Activated naive CD4-positive, alpha-beta T cell treated with anti-CD3 and anti-CD28 coated beads, Interleukin-2, amount 10 ng/mL, durations not matched to agents 7 days and 5 days (primary cell): ENCODE results near the gene KRT79.

Source experiments
- CTCF ChIA-PET: fragments of 350-600 bp; sonication (Branson Sonifier 250); formaldehyde crosslinking; loops from one replicate; lab custom pipeline; 2021; ENCODE audit warnings: antibody characterized with exemption; lab: Charles Lee
- DNase-seq: peaks from one replicate; pipeline ENCODE4 v3.0.0-alpha.2; 2020
- H3K27ac Mint-ChIP-seq: one replicate; pipeline ENCODE4 v1.8.0; 2021; ENCODE audit warnings: mild to moderate bottlenecking, moderate library complexity, mixed read lengths
- H3K27me3 Mint-ChIP-seq: one replicate; pipeline ENCODE4 v1.8.0; 2021; ENCODE audit warnings: mild to moderate bottlenecking, mixed read lengths
- H3K36me3 Mint-ChIP-seq: one replicate; pipeline ENCODE4 v1.8.0; 2021; ENCODE audit warnings: mixed read lengths
- H3K4me1 Mint-ChIP-seq: one replicate; pipeline ENCODE4 v1.8.0; 2021; ENCODE audit warnings: mixed read lengths
- H3K4me3 Mint-ChIP-seq: one replicate; pipeline ENCODE4 v1.8.0; 2021; ENCODE audit warnings: mild to moderate bottlenecking, moderate library complexity, mixed read lengths
- H3K9me3 Mint-ChIP-seq: one replicate; pipeline ENCODE4 v1.8.0; 2021; ENCODE audit warnings: mixed read lengths

Gene KRT79

DNA sequence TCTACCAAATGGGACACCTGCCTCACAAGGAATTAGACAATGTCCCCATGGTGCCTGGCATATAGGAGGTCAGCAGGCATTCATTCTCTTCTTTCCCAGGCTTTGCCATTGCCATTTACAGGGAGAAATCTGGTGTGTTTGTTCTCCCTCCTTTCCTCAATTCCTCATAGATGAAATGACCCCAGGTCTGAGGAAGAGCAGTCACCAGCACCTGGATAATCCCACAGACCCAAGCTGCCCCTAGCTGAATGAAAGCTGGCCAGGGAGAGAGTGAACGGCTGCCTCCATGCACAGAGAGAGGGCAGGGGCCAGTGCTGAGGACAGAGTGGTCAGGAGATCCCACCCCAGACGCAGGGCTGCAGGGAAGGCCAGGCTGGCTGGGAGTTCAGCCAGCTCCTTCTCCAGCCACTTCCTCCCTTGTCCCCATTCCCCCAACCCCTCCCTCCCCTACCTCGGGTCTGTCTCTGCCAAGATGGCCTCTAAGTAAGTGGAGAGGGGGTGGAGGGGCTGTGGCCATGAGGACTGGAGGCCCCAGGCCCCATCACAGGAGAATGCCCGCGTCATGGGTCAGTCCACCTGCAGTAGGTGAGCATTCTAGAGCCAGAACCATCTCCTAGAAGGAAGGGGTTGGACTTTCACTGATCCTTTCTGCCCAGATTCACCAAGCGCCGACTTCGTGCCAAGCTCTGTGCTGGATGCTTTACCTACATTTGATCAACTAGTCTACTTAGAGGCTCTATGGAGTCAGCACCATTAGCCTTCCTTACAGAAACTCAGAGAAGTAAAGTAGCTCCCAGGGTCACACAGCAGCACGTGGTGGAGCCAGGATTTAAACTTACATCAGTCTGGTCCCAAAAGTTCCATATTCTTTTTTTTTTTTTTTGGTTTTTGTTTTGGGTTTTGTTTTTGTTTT, 18.2 kb downstream of the KRT79 start:
- CTCF ChIA-PET, result interaction anchor here (0.6 kb wide), 1 partner anchor 262 kb away, joined by 3 read pairs; no protein-coding TSS in a partner anchor
- Mint-ChIP-seq H3K27me3 (peaks cover 12% of the 10 kb centered on the region), H3K36me3 (no peaks in the 10 kb centered on the region), H3K4me3 (no peak overlapping the region), H3K27ac (no peak overlapping the region), H3K4me1 (peaks cover 9% of the 10 kb centered on the region), H3K9me3 (no peaks in the 10 kb centered on the region)
- DNase-seq, result no peak

DNA sequence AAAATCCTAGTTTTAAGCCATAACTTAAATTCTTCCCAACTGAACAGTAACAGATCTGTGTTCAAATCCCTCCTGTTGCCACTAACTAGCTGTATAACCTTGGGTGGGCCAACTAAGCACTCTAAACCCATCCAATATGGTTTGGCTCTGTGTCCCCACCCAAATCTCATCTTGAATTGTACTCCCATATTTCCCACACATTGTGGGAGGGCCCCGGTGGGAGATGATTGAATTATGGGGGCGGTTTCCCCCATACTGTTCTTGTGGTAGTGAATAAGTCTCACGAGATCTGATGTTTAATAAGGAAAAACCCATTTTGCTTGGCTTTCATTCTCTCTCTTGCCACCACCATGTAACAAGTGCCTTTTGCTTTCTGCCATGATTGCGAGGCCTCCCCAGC, 18.9 kb downstream of the KRT79 start:
- Mint-ChIP-seq H3K9me3 (no peaks in the 10 kb centered on the region), H3K27me3 (peaks cover 10% of the 10 kb centered on the region), H3K4me3 (no peak overlapping the region), H3K27ac (no peak overlapping the region), H3K36me3 (no peaks in the 10 kb centered on the region), H3K4me1 (peaks cover 9% of the 10 kb centered on the region)
- no peak for DNase-seq
- CTCF ChIA-PET, result no interaction called here

DNA sequence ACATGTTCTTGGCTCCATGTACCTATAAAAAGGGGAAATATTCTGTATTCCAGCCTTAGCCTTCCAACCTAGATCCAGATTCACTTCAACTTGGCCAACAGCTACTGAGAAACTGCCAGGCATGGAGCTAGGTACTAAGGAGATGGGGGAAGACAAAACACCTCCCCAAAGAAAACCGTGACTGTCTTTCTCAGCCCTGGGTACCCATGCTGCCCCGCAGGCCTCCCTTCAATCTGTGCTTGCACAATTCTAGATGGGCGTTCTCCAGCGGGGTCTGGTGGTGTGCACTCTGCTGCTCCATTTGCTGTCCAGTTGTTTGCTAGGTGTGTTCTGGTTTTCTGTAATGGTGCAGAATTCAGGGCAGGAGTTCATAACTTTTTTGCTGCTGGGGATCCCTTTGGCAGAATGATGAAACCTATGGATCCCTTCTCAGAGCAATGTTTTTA, 19.4 kb downstream of the KRT79 start:
- Mint-ChIP-seq H3K27me3 (peaks cover 8% of the 10 kb centered on the region), H3K4me3 (no peak overlapping the region)

DNA sequence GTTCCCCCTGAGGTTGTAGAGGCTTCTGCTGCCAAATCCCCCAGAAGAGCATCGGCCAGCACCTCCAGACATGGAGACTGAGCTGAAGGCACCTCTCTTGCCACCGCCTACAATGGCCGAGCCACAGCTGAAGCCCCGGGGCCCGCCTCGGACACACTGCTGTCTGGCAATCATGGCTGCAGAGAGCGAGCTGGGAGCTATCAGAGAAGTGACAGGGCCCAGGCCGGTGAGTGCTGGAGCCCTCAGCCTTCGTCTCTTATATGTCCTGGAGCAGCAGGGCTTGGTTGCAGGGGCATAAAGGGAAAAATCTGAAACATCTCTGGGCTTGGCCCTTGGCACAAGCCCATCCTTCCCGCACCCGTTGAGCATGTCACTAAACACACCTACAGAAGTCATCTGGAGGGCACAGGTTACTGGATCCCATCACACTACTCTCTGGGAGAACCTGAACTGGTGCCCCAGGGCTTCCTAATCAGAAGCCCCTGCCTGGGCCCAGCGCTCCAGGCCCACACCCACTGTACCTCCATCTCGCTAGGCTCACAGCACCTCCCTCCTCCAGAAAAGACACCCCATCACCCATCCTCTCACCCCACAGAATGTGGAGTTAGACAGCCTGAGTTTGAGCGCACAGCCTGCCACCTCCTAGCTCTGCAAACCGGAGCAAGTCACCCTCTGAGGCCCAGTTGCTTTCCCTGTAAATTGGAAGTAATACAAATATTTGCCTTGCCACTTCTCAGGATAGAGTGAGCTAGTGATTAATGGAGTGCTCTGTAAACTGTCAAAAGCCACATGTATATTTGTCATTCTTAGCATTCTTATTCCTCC, 20.0 kb downstream of the KRT79 start, which contains the start of gene KRT4:
Gene KRT4 (minus strand): TSS at position 232 of the 825 bp plus-strand sequence. CDS start 58 bp downstream, at position 174.
- Mint-ChIP-seq H3K4me3 (no peak within 1 kb of the TSS), H3K4me1 (peaks cover 9% of the 10 kb centered on the region), H3K9me3 (no peaks in the 10 kb centered on the region), H3K27ac (no peak within 1 kb of the TSS), H3K27me3 (peaks cover 8% of the 10 kb centered on the region), H3K36me3 (no peaks in the 10 kb centered on the region)
- CTCF ChIA-PET, result no interaction called here
- no peak for DNase-seq

More for the DNA sequence above, 19.4 kb downstream of the KRT79 start:
- Mint-ChIP-seq H3K4me1 (peaks cover 9% of the 10 kb centered on the region), H3K27ac (no peak overlapping the region), H3K36me3 (no peaks in the 10 kb centered on the region), H3K9me3 (no peaks in the 10 kb centered on the region)
- CTCF ChIA-PET, result no interaction called here
- DNase-seq, result no peak

DNA sequence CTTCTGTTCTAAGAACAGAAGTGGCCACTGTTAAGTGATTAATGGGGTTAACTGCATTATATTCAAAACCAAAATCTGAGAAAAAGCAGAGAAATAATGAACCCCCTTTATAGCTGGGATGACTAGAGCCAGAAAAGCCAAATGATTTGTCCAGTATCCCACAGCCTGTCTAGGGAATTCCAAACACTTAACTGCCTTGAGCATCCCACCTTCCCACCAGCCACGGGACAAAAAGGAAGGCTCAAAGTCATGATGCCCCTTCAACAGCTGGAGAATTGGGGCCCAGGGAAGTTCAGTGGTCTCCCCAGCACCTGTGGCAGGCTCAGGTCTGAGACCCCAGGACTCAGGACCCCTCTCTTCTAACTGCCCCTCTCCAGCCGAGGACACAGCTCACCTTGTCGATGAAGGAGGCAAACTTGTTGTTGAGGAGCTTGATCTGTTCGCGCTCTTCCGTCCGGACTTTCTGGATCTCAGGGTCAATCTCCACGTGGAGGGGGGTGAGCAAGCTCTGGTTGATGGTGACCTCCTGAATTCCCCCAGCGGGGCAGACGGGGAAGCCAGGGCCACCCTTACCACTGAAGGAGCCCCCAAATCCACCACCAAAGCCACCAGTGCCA, 20.8 kb downstream of the KRT79 start:
- H3K4me1 Mint-ChIP-seq, result peaks cover 9% of the 10 kb centered on the region
- H3K4me3 Mint-ChIP-seq, result no peak overlapping the region
- no peaks in the 10 kb centered on the region for H3K9me3 Mint-ChIP-seq
- H3K27me3 Mint-ChIP-seq, result peaks cover 8% of the 10 kb centered on the region
- no peaks in the 10 kb centered on the region for H3K36me3 Mint-ChIP-seq
- CTCF ChIA-PET, result no interaction called here
- H3K27ac Mint-ChIP-seq, result no peak overlapping the region
- DNase-seq, result no peak

DNA sequence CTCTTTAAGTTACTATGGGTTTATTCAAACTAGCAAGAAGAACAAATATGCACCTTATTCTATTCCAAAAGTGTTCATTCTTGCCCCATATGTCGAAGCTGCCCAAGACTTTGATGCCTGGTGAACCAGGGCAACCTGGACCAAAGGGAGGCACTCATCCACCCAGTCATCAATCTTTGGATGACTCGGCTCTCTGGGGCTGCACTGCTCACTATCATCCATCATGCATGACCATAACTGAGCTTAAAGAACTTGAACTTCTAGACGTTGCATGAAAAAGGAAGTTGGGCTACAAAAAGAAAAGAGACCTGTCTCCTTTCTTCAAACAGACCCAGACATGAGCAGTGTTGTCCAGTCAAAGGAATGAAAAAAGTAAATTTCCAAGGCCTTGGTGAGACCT, 21.4 kb downstream of the KRT79 start:
- CTCF ChIA-PET, result no interaction called here
- Mint-ChIP-seq H3K27ac (no peak overlapping the region), H3K9me3 (no peaks in the 10 kb centered on the region), H3K4me1 (peaks cover 5% of the 10 kb centered on the region), H3K4me3 (no peak overlapping the region), H3K27me3 (peaks cover 8% of the 10 kb centered on the region), H3K36me3 (no peaks in the 10 kb centered on the region)
- DNase-seq, result no peak

DNA sequence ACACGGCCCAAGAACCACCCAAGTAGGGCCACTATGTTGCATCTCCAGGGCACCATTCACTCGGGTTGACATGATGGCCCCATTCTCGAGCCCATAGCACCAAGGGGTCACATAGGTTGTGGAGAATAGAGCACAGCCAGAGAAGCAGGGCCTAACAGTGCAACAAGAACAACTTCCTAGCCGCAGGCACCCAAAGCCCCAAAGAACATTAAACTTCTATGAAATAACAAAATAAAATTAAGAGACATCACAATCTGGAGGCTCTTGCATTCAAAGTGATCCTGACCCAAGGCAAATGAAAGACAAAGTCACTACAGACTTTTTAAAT, 22.1 kb downstream of the KRT79 start:
- CTCF ChIA-PET, result no interaction called here
- H3K27me3 Mint-ChIP-seq, result peaks cover 14% of the 10 kb centered on the region

DNA sequence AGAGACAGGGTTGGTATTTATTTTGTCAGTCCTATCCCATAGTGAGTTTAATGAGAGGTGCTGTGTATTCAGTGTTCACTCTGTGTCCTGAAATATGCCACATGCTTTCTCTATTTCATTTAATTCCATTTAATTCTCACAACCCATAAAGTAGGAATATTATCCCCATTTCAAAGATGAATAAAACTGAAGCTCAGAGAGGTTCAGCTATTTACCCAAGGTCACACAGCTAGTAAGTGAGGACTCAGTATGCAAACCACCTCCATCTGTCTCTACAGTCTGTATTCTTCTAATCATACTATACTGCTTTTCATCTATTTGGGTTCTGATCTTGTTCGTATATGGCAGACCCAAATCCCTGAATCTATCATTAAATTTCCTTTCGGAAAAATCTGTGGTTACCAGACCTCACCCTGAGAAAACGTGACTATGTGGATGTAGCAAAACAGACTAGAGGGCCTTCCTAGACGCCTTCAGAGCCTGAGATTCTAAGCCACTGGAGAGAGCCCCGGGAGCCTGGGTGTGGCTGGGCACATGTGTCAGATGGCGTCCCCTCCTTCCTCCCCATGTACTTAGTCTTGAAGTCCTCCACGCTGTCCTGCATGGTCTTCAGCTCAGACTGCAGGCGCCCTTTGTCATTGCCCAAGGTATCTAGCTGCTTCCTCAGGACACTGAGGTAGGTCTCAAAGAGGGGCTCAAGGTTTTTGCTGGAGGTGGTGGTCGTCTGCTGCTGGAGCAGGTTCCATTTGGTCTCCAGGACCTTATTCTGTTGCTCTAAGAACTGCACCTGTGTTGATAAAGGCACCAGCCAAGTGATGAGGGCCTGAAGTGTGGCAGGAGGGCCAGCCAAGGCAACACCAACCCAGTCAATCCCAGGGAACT, 22.7 kb downstream of the KRT79 start:
- CTCF ChIA-PET, result interaction anchor here (0.6 to 1.3 kb wide), 2 partner anchors 14 to 162 kb away, joined by 3 read pairs; no protein-coding TSS in a partner anchor
- no peak overlapping the region for H3K4me3 Mint-ChIP-seq
- no peaks in the 10 kb centered on the region for H3K36me3 Mint-ChIP-seq
- H3K27ac Mint-ChIP-seq, result no peak overlapping the region
- H3K9me3 Mint-ChIP-seq, result no peaks in the 10 kb centered on the region
- no peaks in the 10 kb centered on the region for H3K4me1 Mint-ChIP-seq
- H3K27me3 Mint-ChIP-seq, result peaks cover 16% of the 10 kb centered on the region
- DNase-seq, result no peak

More for the DNA sequence above, 22.1 kb downstream of the KRT79 start:
- Mint-ChIP-seq H3K36me3 (no peaks in the 10 kb centered on the region), H3K4me3 (no peak overlapping the region), H3K4me1 (no peaks in the 10 kb centered on the region), H3K9me3 (no peaks in the 10 kb centered on the region), H3K27ac (no peak overlapping the region)
- no peak for DNase-seq

DNA sequence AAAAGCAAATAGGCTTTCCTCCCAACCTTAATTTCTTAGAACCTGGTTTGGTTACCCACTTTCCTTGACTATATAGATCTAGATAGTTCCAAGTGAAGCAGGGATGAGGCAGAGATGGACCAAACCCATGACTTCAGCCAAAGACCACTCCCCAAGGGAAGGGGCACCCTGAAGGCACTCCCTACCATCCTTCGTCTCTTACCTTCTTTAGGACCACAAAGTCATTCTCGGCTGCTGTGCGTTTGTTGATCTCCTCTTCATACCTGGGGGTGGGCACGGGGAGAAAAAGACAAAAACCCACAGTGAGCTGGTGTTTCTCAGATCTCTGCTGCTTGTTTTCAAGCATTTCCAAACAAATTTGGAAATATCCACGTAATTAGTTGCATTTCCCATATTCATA, 23.6 kb downstream of the KRT79 start:
- no peak for DNase-seq
- H3K4me3 Mint-ChIP-seq, result no peak overlapping the region
- no peak overlapping the region for H3K27ac Mint-ChIP-seq
- CTCF ChIA-PET, result interaction anchor here (0.6 to 1.3 kb wide), 2 partner anchors 13 to 161 kb away, joined by 3 read pairs; no protein-coding TSS in a partner anchor
- no peaks in the 10 kb centered on the region for H3K36me3 Mint-ChIP-seq
- peaks cover 16% of the 10 kb centered on the region for H3K27me3 Mint-ChIP-seq
- no peaks in the 10 kb centered on the region for H3K9me3 Mint-ChIP-seq
- no peaks in the 10 kb centered on the region for H3K4me1 Mint-ChIP-seq

DNA sequence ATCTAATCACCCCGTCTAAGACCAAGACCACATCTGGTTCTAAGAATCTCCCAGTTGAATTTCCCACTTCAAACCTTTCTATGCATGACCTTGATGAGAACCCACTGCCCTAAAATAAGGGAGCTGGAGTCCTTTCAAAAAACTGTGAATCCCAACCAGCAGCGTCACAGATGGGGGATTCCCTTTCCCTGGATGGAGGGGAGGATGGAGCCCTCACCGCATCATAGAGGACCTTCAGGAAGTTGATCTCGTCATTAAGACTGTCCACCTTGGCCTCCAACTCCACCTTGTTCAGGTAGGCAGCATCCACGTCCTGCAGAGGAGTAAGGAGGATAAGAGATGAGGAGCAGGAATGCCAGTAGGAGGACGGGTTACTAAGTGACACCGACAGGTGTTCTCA, 24.9 kb downstream of the KRT79 start:
- Mint-ChIP-seq H3K4me3 (no peak overlapping the region), H3K36me3 (no peaks in the 10 kb centered on the region), H3K9me3 (no peaks in the 10 kb centered on the region), H3K4me1 (no peaks in the 10 kb centered on the region), H3K27me3 (peaks cover 17% of the 10 kb centered on the region), H3K27ac (no peak overlapping the region)
- no peak for DNase-seq
- CTCF ChIA-PET, result no interaction called here

DNA sequence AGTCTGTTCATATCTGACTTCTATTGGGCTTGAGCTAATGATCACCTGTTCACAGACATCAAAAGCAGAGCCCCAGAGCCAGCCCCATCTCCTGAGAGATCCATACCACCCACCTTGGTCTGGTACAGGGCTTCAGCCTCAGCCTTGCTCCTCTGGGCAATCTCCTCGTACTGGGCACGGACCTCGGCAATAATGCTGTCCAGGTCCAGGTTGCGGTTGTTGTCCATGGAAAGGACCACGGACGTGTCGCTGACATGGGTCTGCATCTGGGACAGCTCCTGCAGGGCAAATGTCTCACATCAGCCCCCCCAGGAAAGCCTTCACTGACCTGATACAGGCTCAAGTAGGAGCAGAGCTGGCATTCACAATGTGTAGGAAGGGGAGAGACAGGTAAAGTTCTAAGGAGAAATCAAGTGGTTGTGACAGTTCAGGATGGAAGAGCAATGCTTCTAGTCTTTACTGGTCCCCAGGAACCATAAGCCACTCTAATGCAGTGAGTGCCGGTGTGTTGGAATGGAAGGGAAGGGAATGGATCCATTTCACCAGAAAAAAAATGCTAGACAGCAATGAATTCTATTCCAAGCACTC, 25.4 kb downstream of the KRT79 start:
- Mint-ChIP-seq H3K4me1 (no peaks in the 10 kb centered on the region), H3K27ac (no peak overlapping the region), H3K4me3 (no peak overlapping the region), H3K36me3 (no peaks in the 10 kb centered on the region), H3K9me3 (no peaks in the 10 kb centered on the region), H3K27me3 (peaks cover 19% of the 10 kb centered on the region)
- CTCF ChIA-PET, result no interaction called here
- DNase-seq, result no peak

DNA sequence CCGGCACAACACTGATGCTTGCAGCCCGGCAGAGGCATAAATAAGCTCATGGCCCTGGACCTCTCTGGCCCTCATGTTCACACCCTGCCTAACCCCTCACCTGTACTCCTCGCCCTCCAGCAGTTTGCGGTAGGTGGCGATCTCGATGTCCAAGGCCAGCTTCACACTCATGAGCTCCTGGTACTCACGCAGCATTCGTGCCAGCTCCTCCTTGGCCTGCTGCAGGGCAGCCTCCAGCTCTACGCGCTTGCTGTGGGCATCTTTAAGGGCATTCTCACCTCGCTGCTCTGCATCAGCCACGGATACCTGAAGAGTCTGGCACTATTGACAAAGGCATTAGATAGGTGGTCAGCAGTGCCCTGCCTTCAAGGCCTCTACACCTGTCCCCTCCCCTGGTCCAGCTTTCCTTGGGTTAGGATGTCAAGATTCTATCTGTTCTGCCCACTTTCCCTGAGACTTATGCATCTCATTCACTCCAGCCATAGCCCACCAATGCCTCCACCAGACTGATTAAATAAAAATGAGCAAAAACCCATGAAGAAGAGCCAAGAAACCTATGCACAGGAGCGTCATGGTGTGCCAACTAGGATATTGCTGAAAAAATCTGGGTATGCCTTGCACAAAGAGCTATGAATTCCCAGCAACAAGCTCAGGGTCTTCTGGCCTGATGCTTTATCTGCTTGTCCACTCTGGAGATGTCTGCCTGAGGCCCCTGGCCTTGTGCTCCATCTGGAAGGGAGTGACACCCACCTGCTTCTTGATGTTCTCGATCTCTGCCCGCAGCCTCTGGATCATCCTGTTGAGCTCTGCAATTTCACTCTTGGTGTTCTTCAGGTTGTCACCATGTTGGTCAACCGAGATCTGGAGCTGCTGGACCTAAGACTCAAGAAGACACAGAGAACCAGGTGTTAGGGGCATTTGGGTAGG, 26.3 kb downstream of the KRT79 start:
- CTCF ChIA-PET, result no interaction called here
- H3K4me3 Mint-ChIP-seq, result no peak overlapping the region
- H3K4me1 Mint-ChIP-seq, result no peaks in the 10 kb centered on the region
- no peak overlapping the region for H3K27ac Mint-ChIP-seq
- peaks cover 18% of the 10 kb centered on the region for H3K27me3 Mint-ChIP-seq
- no peaks in the 10 kb centered on the region for H3K9me3 Mint-ChIP-seq
- H3K36me3 Mint-ChIP-seq, result no peaks in the 10 kb centered on the region
- DNase-seq, result no peak
